T-cell (primary cell): Measurements from ENCODE around the gene SPOCK1. TPM values are rescaled to one million over a fixed set of nuclear protein-coding genes. Genes with fewer than 3 reads are reported as not detected.

Source experiments
- ATAC-seq, 4 experiments: fragments of 200-7000 bp in 3 of 4; fragments of 150-1000 bp in 1 of 4; cut with Tn5 transposase; replicated peaks in 1 of 4; 1 replicate in 3 of 4; 2 replicates in 1 of 4; pipeline ENCODE4 v1.10.0; 2021; ENCODE audit warnings: moderate library complexity in 3 of 4, mild to moderate bottlenecking in 2 of 4, moderate number of reproducible peaks in 1 of 4
- CTCF ChIA-PET, 2 donors: fragments of 300-600 bp; sonication (Branson Sonifier 250); formaldehyde crosslinking; loops; one replicate each; lab custom pipeline; 2022; ENCODE audit warnings: antibody characterized with exemption in 2 of 2; lab: Charles Lee
- POLR2A ChIA-PET, 2 donors: fragments of 300-600 bp; sonication (Branson Sonifier 250); formaldehyde crosslinking; loops; one replicate each; lab custom pipeline; 2022; ENCODE audit warnings: antibody characterized with exemption in 2 of 2; lab: Charles Lee
- DNase-seq, 35 experiments: peaks; one replicate each; pipeline versions ENCODE4 v3.0.0 to v3.0.0-alpha.2; 2013 to 2023
- H3K27ac ChIP-seq: one replicate; pipeline ENCODE4 v1.5.1; 2013; ENCODE audit warnings: low read length
- H3K27me3 ChIP-seq, 2 experiments: replicated peaks in 1 of 2; 1 replicate in 1 of 2; 2 replicates in 1 of 2; pipeline versions ENCODE4 v1.6.1 to v1.7.0; 2013; ENCODE audit warnings: low read length in 1 of 2, mixed read lengths in 1 of 2; ENCODE audit not compliant: control insufficient read depth in 2 of 2, insufficient read depth in 2 of 2; ENCODE audit errors: extremely low read depth in 1 of 2
- H3K36me3 ChIP-seq, 2 donors: 1 replicate in 1 of 2; 2 replicates in 1 of 2; pipeline versions ENCODE4 v1.6.1 to v1.7.0; 2013; ENCODE audit warnings: low read length in 1 of 2; ENCODE audit not compliant: control insufficient read depth in 2 of 2, insufficient read depth in 1 of 2; ENCODE audit errors: extremely low read depth in 1 of 2
- H3K4me1 ChIP-seq, 2 experiments: 1 replicate in 1 of 2; 2 replicates in 1 of 2; pipeline versions ENCODE4 v1.6.1 to v1.7.0; 2013; ENCODE audit warnings: low read length in 2 of 2, mixed read lengths in 1 of 2; ENCODE audit not compliant: insufficient read depth in 2 of 2, control insufficient read depth in 1 of 2; ENCODE audit errors: extremely low read depth in 1 of 2
- H3K4me3 ChIP-seq, 2 donors: 1 replicate in 1 of 2; 2 replicates in 1 of 2; pipeline versions ENCODE4 v1.5.1 to v1.7.0; 2013; ENCODE audit warnings: mild to moderate bottlenecking in 2 of 2, low read length in 1 of 2, moderate library complexity in 1 of 2; ENCODE audit not compliant: control insufficient read depth in 1 of 2; ENCODE audit errors: extremely low read depth in 1 of 2
- H3K9me3 ChIP-seq: 2 replicates; pipeline ENCODE4 v1.7.0; 2013
- H3K27ac Mint-ChIP-seq, 2 donors: one replicate each; pipeline ENCODE4 v1.8.0; 2020 to 2021; ENCODE audit warnings: mild to moderate bottlenecking in 2 of 2, mixed read lengths in 2 of 2
- H3K27me3 Mint-ChIP-seq, 2 donors: one replicate each; pipeline ENCODE4 v1.8.0; 2021 to 2022; ENCODE audit warnings: mixed read lengths in 2 of 2
- H3K36me3 Mint-ChIP-seq: one replicate; pipeline ENCODE4 v1.8.0; 2021; ENCODE audit warnings: mixed read lengths
- H3K4me1 Mint-ChIP-seq, 3 donors: one replicate each; pipeline ENCODE4 v1.8.0; 2020 to 2022; ENCODE audit warnings: mixed read lengths in 3 of 3, mild to moderate bottlenecking in 1 of 3
- H3K4me3 Mint-ChIP-seq, 3 donors: one replicate each; pipeline ENCODE4 v1.8.0; 2020 to 2022; ENCODE audit warnings: mild to moderate bottlenecking in 3 of 3, mixed read lengths in 3 of 3, moderate library complexity in 3 of 3
- H3K9me3 Mint-ChIP-seq, 3 donors: one replicate each; pipeline ENCODE4 v1.8.0; 2020 to 2022; ENCODE audit warnings: mixed read lengths in 3 of 3
- WGBS: methylation state at CpG from one replicate; pipeline ENCODE4 v1.1.5; 2013; ENCODE audit warnings: missing lambda C conversion rate; ENCODE audit not compliant: insufficient coverage; 5-methylcytosine and 5-hydroxymethylcytosine counted together
- total RNA-seq, 35 experiments: library from RNA in 6 of 35; stranded (reverse) in 6 of 35; fragments of 120-200 nt in 1 of 35; gene quantifications; one replicate each; pipeline versions ENCODE4 v1.2.1 to v1.2.4 and lab custom pipeline; 2013 to 2026

SPOCK1 gene
- total RNA-seq, 5 donors from 2014 or later (not counting 1 experiment from before 2014, with no cell fraction given), result 0.57 TPM; not detected in 4

GRCh38 chr5:137344021-137344420 lies 155.1 kb downstream of the SPOCK1 start:
- Histone ChIP-seq H3K4me1 (no peaks in the 10 kb centered on the region), H3K36me3 (no peaks in the 10 kb centered on the region), H3K27me3 (peaks cover 0 to 5% of the 10 kb centered on the region in 2 experiments), H3K9me3 (no peaks in the 10 kb centered on the region), H3K4me3 (no peak overlapping the region), H3K27ac (no peak overlapping the region)
- 80% methylated on average over 2 of the region's 4 CpGs for WGBS
- Mint-ChIP-seq H3K27ac (no peak overlapping the region), H3K4me1 (no peaks in the 10 kb centered on the region), H3K27me3 (peaks cover 0 to 10% of the 10 kb centered on the region in 2 donors), H3K36me3 (no peaks in the 10 kb centered on the region), H3K9me3 (no peaks in the 10 kb centered on the region), H3K4me3 (no peak overlapping the region)
- DNase-seq (no peak), ATAC-seq (no peak)
- CTCF ChIA-PET, result no interaction called here
- POLR2A ChIA-PET, result no interaction called here

GRCh38 chr5:137342764-137343163 lies 156.4 kb downstream of the SPOCK1 start:
- CTCF ChIA-PET, result no interaction called here
- no peaks in the 10 kb centered on the region for H3K9me3 ChIP-seq
- POLR2A ChIA-PET, result no interaction called here
- H3K4me3 Mint-ChIP-seq, result no peak overlapping the region
- H3K27me3 ChIP-seq, result peaks cover 0 to 5% of the 10 kb centered on the region in 2 experiments
- no peaks in the 10 kb centered on the region for H3K36me3 ChIP-seq
- ATAC-seq (no peak), DNase-seq (no peak)
- H3K4me1 ChIP-seq, result no peaks in the 10 kb centered on the region
- WGBS, result no CpG with 5 or more reads among the region's 3 CpGs
- no peaks in the 10 kb centered on the region for H3K9me3 Mint-ChIP-seq
- no peak overlapping the region for H3K27ac Mint-ChIP-seq
- H3K4me3 ChIP-seq, result no peak overlapping the region
- no peaks in the 10 kb centered on the region for H3K4me1 Mint-ChIP-seq
- no peak overlapping the region for H3K27ac ChIP-seq
- no peaks in the 10 kb centered on the region for H3K36me3 Mint-ChIP-seq
- peaks cover 0 to 8% of the 10 kb centered on the region in 2 donors for H3K27me3 Mint-ChIP-seq

- Mint-ChIP-seq H3K27ac (no peak overlapping the region), H3K27me3 (peaks cover 0 to 6% of the 10 kb centered on the region in 2 donors), H3K36me3 (no peaks in the 10 kb centered on the region), H3K4me1 (no peaks in the 10 kb centered on the region), H3K9me3 (no peaks in the 10 kb centered on the region), H3K4me3 (no peak overlapping the region)
- H3K27me3 ChIP-seq, result peaks cover 2 to 5% of the 10 kb centered on the region in 2 experiments
- ChIA-PET POLR2A (no interaction called here), CTCF (no interaction called here)
- WGBS, result 58% methylated on average over 7 of the region's 8 CpGs
- no peaks in the 10 kb centered on the region for H3K4me1 ChIP-seq
- no peak overlapping the region for H3K27ac ChIP-seq
- H3K36me3 ChIP-seq, result no peaks in the 10 kb centered on the region
- no peak overlapping the region for H3K4me3 ChIP-seq
- DNase-seq (no peak), ATAC-seq (no peak)
- no peaks in the 10 kb centered on the region for H3K9me3 ChIP-seq
Measured at GRCh38 chr5:137341831-137342230, 157.3 kb downstream of the SPOCK1 start.

- Histone ChIP-seq H3K4me1 (no peaks in the 10 kb centered on the region), H3K27ac (no peak overlapping the region), H3K36me3 (no peaks in the 10 kb centered on the region), H3K4me3 (no peak overlapping the region), H3K27me3 (peaks cover 2 to 5% of the 10 kb centered on the region in 2 experiments), H3K9me3 (no peaks in the 10 kb centered on the region)
- CTCF ChIA-PET, result no interaction called here
- peaks cover 0 to 6% of the 10 kb centered on the region in 2 donors for H3K27me3 Mint-ChIP-seq
- ATAC-seq, result no peak
- POLR2A ChIA-PET, result no interaction called here
- H3K9me3 Mint-ChIP-seq, result no peaks in the 10 kb centered on the region
- no peak overlapping the region for H3K4me3 Mint-ChIP-seq
- no peaks in the 10 kb centered on the region for H3K4me1 Mint-ChIP-seq
- no peak overlapping the region for H3K27ac Mint-ChIP-seq
- WGBS, result 84% methylated on average over 4 of the region's 4 CpGs
- H3K36me3 Mint-ChIP-seq, result no peaks in the 10 kb centered on the region
- no peak for DNase-seq
Measured at GRCh38 chr5:137340881-137341280, 158.2 kb downstream of the SPOCK1 start.

- CTCF ChIA-PET, result no interaction called here
Measured at GRCh38 chr5:137336565-137337120, 162.5 kb downstream of the SPOCK1 start.

GRCh38 chr5:137336161-137336560 lies 163.0 kb downstream of the SPOCK1 start:
- H3K36me3 Mint-ChIP-seq, result no peaks in the 10 kb centered on the region
- Histone ChIP-seq H3K27ac (no peak overlapping the region), H3K4me3 (no peak overlapping the region), H3K9me3 (no peaks in the 10 kb centered on the region), H3K27me3 (peaks cover 4 to 6% of the 10 kb centered on the region in 2 experiments), H3K36me3 (no peaks in the 10 kb centered on the region), H3K4me1 (no peaks in the 10 kb centered on the region)
- H3K27ac Mint-ChIP-seq, result no peak overlapping the region
- ChIA-PET CTCF (no interaction called here), POLR2A (no interaction called here)
- H3K9me3 Mint-ChIP-seq, result no peaks in the 10 kb centered on the region
- peaks cover 0 to 6% of the 10 kb centered on the region in 2 donors for H3K27me3 Mint-ChIP-seq
- ATAC-seq (no peak), DNase-seq (no peak)
- H3K4me3 Mint-ChIP-seq, result no peak overlapping the region
- WGBS, result no CpG with 5 or more reads among the region's 1 CpG
- no peaks in the 10 kb centered on the region for H3K4me1 Mint-ChIP-seq

More at GRCh38 chr5:137336565-137337120, 162.5 kb downstream of the SPOCK1 start:
- H3K27ac ChIP-seq, result no peak overlapping the region
- no peak overlapping the region for H3K4me3 ChIP-seq
- Mint-ChIP-seq H3K27ac (no peak overlapping the region), H3K36me3 (no peaks in the 10 kb centered on the region), H3K4me1 (no peaks in the 10 kb centered on the region), H3K27me3 (peaks cover 0 to 6% of the 10 kb centered on the region in 2 donors), H3K9me3 (no peaks in the 10 kb centered on the region), H3K4me3 (no peak overlapping the region)
- ATAC-seq, result no peak
- DNase-seq, result no peak
- H3K4me1 ChIP-seq, result no peaks in the 10 kb centered on the region
- no peaks in the 10 kb centered on the region for H3K36me3 ChIP-seq
- POLR2A ChIA-PET, result no interaction called here
- H3K27me3 ChIP-seq, result peaks cover 4 to 6% of the 10 kb centered on the region in 2 experiments
- no peaks in the 10 kb centered on the region for H3K9me3 ChIP-seq

GRCh38 chr5:137335493-137335892 lies 163.6 kb downstream of the SPOCK1 start:
- Histone ChIP-seq H3K27ac (no peak overlapping the region), H3K36me3 (no peaks in the 10 kb centered on the region), H3K9me3 (no peaks in the 10 kb centered on the region), H3K4me1 (no peaks in the 10 kb centered on the region), H3K27me3 (peaks cover 4 to 6% of the 10 kb centered on the region in 2 experiments), H3K4me3 (no peak overlapping the region)
- Mint-ChIP-seq H3K27ac (no peak overlapping the region), H3K4me1 (no peaks in the 10 kb centered on the region), H3K36me3 (no peaks in the 10 kb centered on the region), H3K4me3 (no peak overlapping the region), H3K9me3 (no peaks in the 10 kb centered on the region), H3K27me3 (peaks cover 0 to 6% of the 10 kb centered on the region in 2 donors)
- WGBS, result 76% methylated on average over 5 of the region's 5 CpGs
- ATAC-seq (no peak), DNase-seq (no peak)
- ChIA-PET POLR2A (no interaction called here), CTCF (no interaction called here)
